Epithelial cell of proximal tubule (primary cell): Measurements from ENCODE around the gene NUP210L. TPM values are rescaled to one million over a fixed set of nuclear protein-coding genes. Genes with fewer than 3 reads are reported as not detected.
"Not testable (repeated sequence)": the region's sequence is repeated elsewhere in the genome, so short reads cannot be mapped to it uniquely, and the experiment has no call there.

Experiments
- DNase-seq: peaks from one replicate; pipeline ENCODE4 v3.0.0-alpha.2; 2011; ENCODE audit warnings: low read depth
- H3K4me3 ChIP-seq: 2 replicates; pipeline ENCODE4 v1.5.1; 2011; ENCODE audit warnings: low read depth, mild to moderate bottlenecking, low read length
- total RNA-seq: library from RNA; depleted of rRNA; stranded (reverse); fragments of >200 nt; gene quantifications from 2 replicates; pipeline ENCODE4 v1.2.3, GENCODE V29; 2015
- TF ChIP-seq, protein P1 (sequence below): conservative IDR thresholded peaks from 2 replicates; pipeline ENCODE4 v1.5.1; 2012; ENCODE audit warnings: low read depth, mild to moderate bottlenecking, low read length

The NUP210L gene
- total RNA-seq, 1 donor from 2014 or later: not detected

DNA sequence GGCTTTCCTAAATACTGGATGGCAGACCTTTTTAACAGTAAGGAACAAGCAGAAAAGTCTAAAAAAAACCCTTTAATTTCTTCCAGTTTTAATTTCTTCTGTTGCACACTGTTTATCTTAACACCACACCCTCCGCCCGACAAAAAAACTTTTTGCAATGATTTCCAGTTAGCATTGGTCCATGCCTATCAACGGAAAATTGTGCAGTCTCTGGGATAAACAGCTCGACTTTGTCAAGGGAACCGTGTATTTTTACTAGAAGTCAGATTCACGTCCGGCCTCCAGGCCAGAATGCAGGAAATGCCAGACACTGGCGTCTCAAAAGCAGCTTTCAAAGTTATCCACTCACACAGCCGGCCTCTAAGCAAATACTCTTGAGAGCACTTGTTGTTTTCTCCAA lies 378 bp upstream of the NUP210L start:
- TF ChIP-seq, protein P1, sequence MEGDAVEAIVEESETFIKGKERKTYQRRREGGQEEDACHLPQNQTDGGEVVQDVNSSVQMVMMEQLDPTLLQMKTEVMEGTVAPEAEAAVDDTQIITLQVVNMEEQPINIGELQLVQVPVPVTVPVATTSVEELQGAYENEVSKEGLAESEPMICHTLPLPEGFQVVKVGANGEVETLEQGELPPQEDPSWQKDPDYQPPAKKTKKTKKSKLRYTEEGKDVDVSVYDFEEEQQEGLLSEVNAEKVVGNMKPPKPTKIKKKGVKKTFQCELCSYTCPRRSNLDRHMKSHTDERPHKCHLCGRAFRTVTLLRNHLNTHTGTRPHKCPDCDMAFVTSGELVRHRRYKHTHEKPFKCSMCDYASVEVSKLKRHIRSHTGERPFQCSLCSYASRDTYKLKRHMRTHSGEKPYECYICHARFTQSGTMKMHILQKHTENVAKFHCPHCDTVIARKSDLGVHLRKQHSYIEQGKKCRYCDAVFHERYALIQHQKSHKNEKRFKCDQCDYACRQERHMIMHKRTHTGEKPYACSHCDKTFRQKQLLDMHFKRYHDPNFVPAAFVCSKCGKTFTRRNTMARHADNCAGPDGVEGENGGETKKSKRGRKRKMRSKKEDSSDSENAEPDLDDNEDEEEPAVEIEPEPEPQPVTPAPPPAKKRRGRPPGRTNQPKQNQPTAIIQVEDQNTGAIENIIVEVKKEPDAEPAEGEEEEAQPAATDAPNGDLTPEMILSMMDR: no peak
- H3K4me3 ChIP-seq: no peak overlapping the region
- DNase-seq: no peak

DNA sequence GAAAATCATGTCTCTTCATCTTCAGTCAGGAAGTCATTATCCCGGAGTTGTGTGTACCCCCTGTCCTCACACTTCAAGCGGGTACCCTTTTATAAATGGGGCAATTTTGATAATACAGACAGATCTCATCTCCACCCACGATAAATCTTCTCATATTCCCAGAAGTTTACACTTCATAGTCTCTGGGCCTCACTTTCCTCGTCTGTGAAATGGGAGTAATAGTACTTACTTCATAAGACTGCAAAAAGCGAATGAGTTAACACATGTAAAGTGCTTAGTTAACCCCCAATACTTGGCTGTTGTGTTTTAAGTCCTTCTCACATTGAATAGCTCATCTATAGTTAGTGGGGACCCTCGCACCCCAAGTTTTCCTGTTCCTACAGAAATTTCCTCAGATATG lies 820 bp downstream of the NUP210L start:
- TF ChIP-seq, protein P1: no peak
- no peak for DNase-seq
- H3K4me3 ChIP-seq: no peak overlapping the region

DNA sequence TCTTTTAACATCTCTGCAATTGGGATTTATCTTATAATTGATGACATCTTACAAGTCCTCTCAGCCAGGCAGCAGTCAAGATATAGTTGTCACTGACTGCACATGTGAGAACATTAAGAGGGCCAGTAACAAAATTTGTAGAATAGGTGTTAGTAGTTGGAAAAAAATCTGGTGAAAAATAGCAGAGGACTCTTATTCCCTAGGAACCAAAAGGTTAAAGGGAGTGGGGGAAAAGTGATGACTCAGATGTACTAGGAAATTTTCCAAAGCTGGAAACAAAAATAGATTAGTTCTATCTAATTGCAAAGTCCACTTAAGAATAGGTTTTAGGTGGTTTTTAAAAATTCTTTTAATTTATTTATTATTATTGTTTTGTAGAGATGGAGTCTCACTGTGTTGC lies 3.6 kb downstream of the NUP210L start:
- TF ChIP-seq, protein P1: no peak
- no peak for DNase-seq
- H3K4me3 ChIP-seq: no peak overlapping the region

DNA sequence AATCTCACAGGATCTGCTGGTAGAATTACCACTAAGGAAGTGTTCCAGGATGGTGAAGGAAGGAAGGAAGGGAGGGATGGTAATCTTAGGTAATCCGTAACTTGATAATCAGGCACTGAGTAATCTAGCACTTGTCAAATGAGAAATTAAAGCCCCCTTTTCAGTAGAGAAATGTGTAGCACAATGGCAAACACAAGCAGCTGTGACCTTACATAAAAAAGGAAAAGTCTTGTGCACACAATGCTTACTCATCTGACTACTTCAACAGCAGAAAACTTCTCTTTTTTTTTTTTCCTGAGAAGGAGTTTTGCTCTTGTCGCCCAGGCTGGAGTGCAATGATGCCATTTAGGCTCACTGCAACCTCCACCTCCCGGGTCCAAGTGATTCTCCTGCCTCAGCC lies 6.1 kb downstream of the NUP210L start:
- DNase-seq: no peak
- H3K4me3 ChIP-seq: no peak overlapping the region
- TF ChIP-seq, protein P1: no peak

DNA sequence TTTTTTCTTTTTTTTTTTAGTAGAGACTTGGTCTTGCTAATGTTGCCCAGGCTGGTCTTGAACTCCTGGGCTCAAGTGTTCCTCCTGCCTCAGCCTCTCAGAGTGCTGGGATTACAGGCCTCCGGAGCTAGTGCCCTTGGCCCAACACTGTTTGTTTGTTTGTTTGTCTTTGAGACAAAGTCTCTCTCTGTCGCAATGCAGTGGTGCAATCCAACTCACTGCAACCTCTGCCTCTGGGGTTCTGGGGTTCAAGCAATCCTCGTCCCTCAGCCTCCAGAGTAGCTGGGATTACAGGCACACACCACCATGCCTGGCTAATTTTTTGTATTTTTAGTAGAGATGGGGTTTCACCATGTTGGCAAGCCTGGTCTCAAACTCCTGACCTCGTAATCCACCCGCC lies 7.4 kb downstream of the NUP210L start:
- not testable (repeated sequence) for H3K4me3 ChIP-seq, DNase-seq

DNA sequence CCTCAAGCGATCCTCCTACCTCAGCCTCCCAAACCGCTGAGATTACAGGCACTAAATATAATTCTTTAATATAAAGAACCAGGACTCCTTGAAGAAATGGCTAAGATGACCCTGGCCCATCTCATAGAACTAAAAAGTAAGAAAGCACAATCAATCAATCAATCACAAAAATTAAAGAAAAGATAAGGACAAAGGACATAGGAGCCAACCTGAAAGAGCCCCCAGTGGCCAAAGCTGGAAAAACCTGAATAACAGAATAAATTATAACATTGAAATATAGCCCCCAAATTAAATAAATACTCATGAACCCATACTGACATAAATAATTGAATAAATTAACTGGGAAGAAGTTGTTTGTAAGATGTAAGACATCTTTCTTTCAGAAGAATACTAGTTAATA lies 8.9 kb downstream of the NUP210L start:
- no peak overlapping the region for H3K4me3 ChIP-seq
- DNase-seq: no peak
- TF ChIP-seq, protein P1: peak; percentile 54

DNA sequence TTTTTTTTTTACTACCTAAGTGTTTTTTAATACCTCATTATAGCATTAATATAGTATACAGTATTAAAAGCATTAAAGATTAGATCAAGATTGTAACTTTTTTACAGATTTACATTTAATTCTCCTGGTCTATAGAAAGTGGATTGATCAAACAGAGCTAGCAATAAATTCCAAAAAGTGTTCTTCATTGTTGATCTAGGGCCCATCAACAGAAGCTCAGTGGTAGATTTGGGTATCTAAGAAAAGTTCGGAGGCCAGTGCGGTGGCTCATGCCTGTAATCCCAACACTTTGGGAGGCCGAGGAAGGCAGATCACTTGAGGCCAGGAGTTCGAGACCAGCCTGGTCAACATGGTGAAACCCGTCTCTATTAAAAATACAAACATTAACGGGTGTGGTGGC lies 12.5 kb downstream of the NUP210L start:
- TF ChIP-seq, protein P1: no peak

DNA sequence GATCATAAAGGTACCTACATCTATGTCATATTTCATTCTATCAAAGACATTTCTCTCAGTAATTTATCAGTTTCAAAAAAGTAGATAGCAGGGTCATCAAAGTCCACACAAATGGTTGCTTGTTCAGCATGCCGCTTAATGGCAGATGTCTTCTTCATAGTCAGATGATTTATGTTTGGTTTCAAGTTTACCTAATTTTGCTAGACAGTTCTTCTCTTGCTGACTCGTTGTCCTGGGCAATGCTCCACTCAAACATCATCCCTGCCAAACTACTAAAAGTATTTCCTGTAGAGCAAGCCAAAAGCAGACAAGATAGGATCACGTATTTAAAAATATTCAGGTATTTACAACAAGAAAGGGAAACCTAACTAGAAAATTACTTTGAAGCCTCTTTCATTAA lies 13.6 kb downstream of the NUP210L start:
- TF ChIP-seq, protein P1: no peak
- H3K4me3 ChIP-seq: no peak overlapping the region

More for the DNA sequence above, 12.5 kb downstream of the NUP210L start:
- H3K4me3 ChIP-seq: no peak overlapping the region
- DNase-seq: no peak

More for the DNA sequence above, 13.6 kb downstream of the NUP210L start:
- DNase-seq: no peak
